Measurements from ENCODE around the gene BTBD18.

BTBD18 gene, protein sequence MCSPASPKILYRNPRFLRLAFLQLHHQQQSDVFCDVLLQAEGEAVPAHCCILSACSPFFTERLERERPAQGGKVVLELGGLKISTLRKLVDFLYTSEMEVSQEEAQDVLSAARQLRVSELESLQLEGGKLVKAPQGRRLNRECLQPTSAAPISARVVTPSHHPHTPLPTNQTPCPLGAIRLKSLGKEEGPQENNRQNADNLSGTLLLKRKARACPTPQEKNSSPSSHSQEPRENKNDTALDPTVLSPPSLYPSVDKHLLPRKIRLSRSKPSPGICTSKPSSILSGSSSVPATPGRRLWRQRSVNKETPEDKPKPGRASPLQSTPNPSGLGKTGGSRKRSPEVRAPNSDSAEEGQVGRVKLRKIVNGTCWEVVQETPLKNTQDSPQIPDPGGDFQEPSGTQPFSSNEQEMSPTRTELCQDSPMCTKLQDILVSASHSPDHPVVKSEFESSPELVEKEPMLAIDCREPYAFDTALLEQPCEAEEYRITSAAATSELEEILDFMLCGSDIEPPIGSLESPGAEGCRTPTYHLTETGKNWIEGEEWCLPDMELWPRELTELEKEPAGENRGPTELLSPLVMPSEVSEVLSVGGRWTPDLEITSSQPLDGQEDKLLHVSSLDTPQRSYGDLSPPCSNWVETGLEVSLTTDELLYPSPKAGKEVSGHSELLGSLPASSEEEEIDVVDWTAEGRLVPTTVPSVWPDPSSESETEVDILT

GRCh38 chr11:57751676-57752253 lies at the start of gene BTBD18:
Gene BTBD18 (minus strand): TSS chr11:57751819. CDS start chr11:57751188, 631 bp downstream.
- peak; percentile 56 for TF ChIP-seq CTCF (conservative IDR thresholded peaks at IDR 0.05; ENCODE audit: low read length)
- DNase-seq (ENCODE audit: low read depth) = peak; percentile 51
- H3K4me3 ChIP-seq (ENCODE audit: low read length) = no peak within 1 kb of the TSS

DNA sequence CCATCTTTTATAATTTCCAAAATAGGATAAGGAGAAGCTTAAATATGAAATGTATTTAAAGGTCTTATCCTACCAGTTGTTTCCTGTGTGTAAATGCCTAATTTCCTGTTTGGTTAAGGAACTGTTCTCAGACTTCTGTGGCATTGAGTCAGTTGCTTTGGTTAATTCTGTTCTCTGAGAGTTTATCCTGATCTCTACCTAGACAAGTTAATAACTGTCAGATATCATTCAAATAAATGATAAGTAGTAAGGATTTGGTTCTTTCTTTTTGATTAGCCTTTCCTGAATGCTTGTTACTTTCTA lies 49.5 kb upstream of the BTBD18 start:
- no peak for TF ChIP-seq CTCF (conservative IDR thresholded peaks at IDR 0.05; ENCODE audit: low read length)
- no peak for DNase-seq (ENCODE audit: low read depth)
- H3K4me3 ChIP-seq (ENCODE audit: low read length) = no peak overlapping the region

DNA sequence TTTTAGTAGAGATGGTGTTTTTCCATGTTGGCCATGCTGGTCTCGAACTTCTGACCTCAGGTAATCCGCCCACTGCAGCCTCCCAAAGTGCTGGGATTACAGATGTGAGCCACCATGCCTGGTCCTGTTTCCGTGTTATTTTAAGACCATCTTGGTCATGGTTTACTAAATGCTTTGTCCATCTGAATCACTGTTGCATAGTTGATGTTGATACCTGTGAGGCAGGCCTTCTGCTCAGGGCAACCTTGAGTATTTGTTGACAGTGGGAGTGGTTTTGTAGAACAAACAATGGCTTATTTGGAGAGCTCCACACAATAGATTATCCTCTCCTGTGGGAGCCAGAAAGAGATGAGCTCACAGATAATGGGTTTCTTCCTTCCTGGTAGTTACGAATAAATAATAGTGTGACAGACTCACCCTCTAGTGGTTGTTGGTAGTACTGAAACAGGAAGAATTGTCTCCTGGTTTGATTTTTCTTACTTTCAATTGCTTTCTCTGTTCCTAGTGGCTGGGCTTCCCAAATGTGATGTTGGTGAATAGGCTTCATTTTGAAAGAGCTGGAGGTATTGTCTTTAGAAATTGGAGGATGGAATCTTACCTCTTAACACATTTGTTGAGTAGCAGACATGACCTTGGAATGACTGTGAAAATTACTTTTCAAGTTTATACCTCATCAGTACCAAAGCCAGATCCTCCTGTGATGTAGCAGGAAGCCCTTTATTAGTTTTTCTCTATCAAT lies 49.0 kb upstream of the BTBD18 start:
- H3K4me3 ChIP-seq (ENCODE audit: low read length) = no peak overlapping the region
- peak; percentile 91 for TF ChIP-seq CTCF (conservative IDR thresholded peaks at IDR 0.05; ENCODE audit: low read length)
- peak; percentile 76 for DNase-seq (ENCODE audit: low read depth)

GRCh38 chr11:57798905-57799559 lies 47.4 kb upstream of the BTBD18 start:
- DNase-seq (ENCODE audit: low read depth) = peak; percentile 91
- TF ChIP-seq CTCF (conservative IDR thresholded peaks at IDR 0.05; ENCODE audit: low read length) = no peak
- no peak overlapping the region for H3K4me3 ChIP-seq (ENCODE audit: low read length)

DNA sequence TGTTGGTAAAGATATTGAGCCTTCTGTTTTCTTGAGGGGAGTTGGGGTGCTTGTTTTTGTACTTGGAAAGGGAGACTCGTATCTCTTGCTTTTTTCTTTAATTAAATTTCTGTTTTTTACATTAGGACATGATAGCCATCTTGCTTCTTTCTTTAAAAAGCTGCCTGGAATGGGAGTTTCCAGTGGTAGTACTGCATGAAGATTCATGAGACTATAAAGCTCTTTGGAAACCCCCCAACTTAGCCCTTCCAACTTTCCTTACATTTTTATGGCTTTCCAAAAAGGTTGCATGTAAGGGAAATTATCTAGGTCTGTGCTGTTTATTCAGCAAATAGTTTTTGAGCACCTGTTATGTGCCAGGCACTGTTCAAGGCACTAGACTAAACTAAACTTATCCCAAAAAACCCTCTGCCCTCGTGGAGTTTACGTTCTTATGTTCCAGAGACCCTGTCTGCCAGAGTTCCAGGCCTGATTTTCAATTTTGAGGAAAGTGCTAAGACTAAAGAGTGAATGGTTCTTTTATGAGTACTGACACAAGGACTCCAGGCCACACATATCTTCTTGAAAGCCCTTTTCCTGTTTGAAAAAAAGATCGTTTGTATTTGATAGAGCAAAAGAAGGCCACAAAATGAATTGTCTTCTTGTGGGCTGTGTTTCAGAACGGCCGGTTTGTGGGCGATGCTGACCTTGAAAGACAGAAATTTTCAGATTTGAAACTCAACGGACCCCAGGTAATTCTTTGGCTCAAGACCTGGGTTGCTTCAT lies 41.9 kb upstream of the BTBD18 start:
- no peak overlapping the region for H3K4me3 ChIP-seq (ENCODE audit: low read length)
- TF ChIP-seq CTCF (conservative IDR thresholded peaks at IDR 0.05; ENCODE audit: low read length) = no peak
- DNase-seq (ENCODE audit: low read depth) = no peak

GRCh38 chr11:57792870-57793269 lies 41.3 kb upstream of the BTBD18 start:
- no peak overlapping the region for H3K4me3 ChIP-seq (ENCODE audit: low read length)
- no peak for DNase-seq (ENCODE audit: low read depth)
- no peak for TF ChIP-seq CTCF (conservative IDR thresholded peaks at IDR 0.05; ENCODE audit: low read length)

Data from AG10803 (cell line).